GM12878 (cell line): ENCODE results near the gene BTBD9. TPM values are rescaled to one million over a fixed set of nuclear protein-coding genes. Genes with fewer than 3 reads are reported as not detected.

Experiments used
- ATAC-seq: fragments of 200-7000 bp; cut with Tn5 transposase; 3 replicates; pipeline ENCODE4 v1.9.1; 2020; ENCODE audit warnings: mild to moderate bottlenecking, moderate library complexity
- BruUV-seq: library from RNA; stranded (reverse); fragments of 400-500 nt; replicated peaks from 2 replicates; lab custom pipeline; 2021; lab: Mats Ljungman, UMichigan
- CTCF ChIA-PET: fragments of 300-600 bp; sonication (Branson Sonifier 250); formaldehyde crosslinking; extraction: SDS; loops from one replicate; lab custom pipeline; 2021; ENCODE audit warnings: inconsistent platforms; lab: Yijun Ruan, JAX
- POLR2A ChIA-PET: fragments of 350-600 bp; formaldehyde crosslinking; extraction: SDS; loops from one replicate; lab custom pipeline; 2021; ENCODE audit warnings: inconsistent platforms; lab: Charles Lee
- RAD21 ChIA-PET: fragments of 300-600 bp; sonication (Branson Sonifier 250); formaldehyde crosslinking; loops from one replicate; lab custom pipeline; 2023; ENCODE audit warnings: antibody characterized with exemption; ENCODE audit not compliant: unreplicated experiment; lab: Charles Lee
- SMC1A ChIA-PET: fragments of 300-600 bp; sonication (Branson Sonifier 250); formaldehyde crosslinking; loops from one replicate; lab custom pipeline; 2023; ENCODE audit not compliant: unreplicated experiment, uncharacterized antibody; lab: Charles Lee
- DNase-seq: peaks from one replicate; pipeline ENCODE4 v3.0.0-alpha.2; 2011; ENCODE audit warnings: low read depth, low spot score
- FAIRE-seq: peaks from 3 replicates; lab custom pipeline; 2011; peaks lifted over from hg19 to GRCh38; lab: Jason Lieb, UNC
- H2AFZ ChIP-seq: 2 replicates; pipeline ENCODE4 v1.6.0; 2011; ENCODE audit warnings: low read depth, low read length, control low read depth; ENCODE audit not compliant: control insufficient read depth
- H3K27ac ChIP-seq: 2 replicates; pipeline ENCODE4 v1.5.1; 2011; ENCODE audit warnings: control low read depth; ENCODE audit not compliant: control insufficient read depth, insufficient read depth
- H3K27me3 ChIP-seq, 2 experiments: replicated peaks in 1 of 2; 2 replicates each; pipeline versions ENCODE4 v1.6.0 to v1.6.1; 2011; ENCODE audit warnings: low read length in 1 of 2; ENCODE audit not compliant: control insufficient read depth in 2 of 2, insufficient read depth in 2 of 2
- H3K36me3 ChIP-seq, 2 experiments: 2 replicates each; pipeline ENCODE4 v1.5.1; 2011; ENCODE audit warnings: low read length in 1 of 2; ENCODE audit not compliant: control insufficient read depth in 2 of 2, insufficient read depth in 2 of 2
- H3K4me1 ChIP-seq: 2 replicates; pipeline ENCODE4 v1.6.1; 2011; ENCODE audit warnings: mild to moderate bottlenecking, low read length, moderate library complexity, mixed read lengths; ENCODE audit not compliant: control insufficient read depth, insufficient read depth
- H3K4me2 ChIP-seq: 2 replicates; pipeline ENCODE4 v1.6.0; 2011; ENCODE audit warnings: control low read depth; ENCODE audit not compliant: control insufficient read depth, insufficient read depth
- H3K4me3 ChIP-seq: fragments of 200-600 bp; sonication (generic); 2 replicates; pipeline ENCODE4 v1.5.1; 2016
- H3K79me2 ChIP-seq: 2 replicates; pipeline ENCODE4 v1.6.0; 2011; ENCODE audit warnings: low read length; ENCODE audit not compliant: control insufficient read depth, insufficient read depth
- H3K9ac ChIP-seq: 2 replicates; pipeline ENCODE4 v1.8.0; 2011; ENCODE audit warnings: low read length, control low read depth, mixed read lengths; ENCODE audit not compliant: control insufficient read depth, insufficient read depth
- H3K9me3 ChIP-seq: replicated peaks from 3 replicates; pipeline ENCODE4 v1.5.1; 2011; ENCODE audit warnings: mild to moderate bottlenecking, low read length; ENCODE audit not compliant: control insufficient read depth, insufficient read depth
- H4K20me1 ChIP-seq: 2 replicates; pipeline ENCODE4 v1.6.0; 2011; ENCODE audit not compliant: control insufficient read depth, insufficient read depth
- CBX3 ChIP-seq: fragments of 200-600 bp; sonication (generic); IDR thresholded peaks from 2 replicates; pipeline ENCODE4 v1.6.1; 2016; ENCODE audit warnings: low read depth, borderline replicate concordance
- EGR1 ChIP-seq, 2 experiments: IDR thresholded peaks; 1 replicate in 1 of 2; 2 replicates in 1 of 2; pipeline ENCODE4 v1.6.1; 2011 to 2012; ENCODE audit warnings: low read depth in 2 of 2, low read length in 2 of 2, borderline replicate concordance in 1 of 2, mild to moderate bottlenecking in 1 of 2, moderate library complexity in 1 of 2
- HCFC1 ChIP-seq: fragments of 150-350 bp; IDR thresholded peaks from 2 replicates; pipeline ENCODE4 v1.6.1; 2014; ENCODE audit warnings: low read length
- IRF4 ChIP-seq: IDR thresholded peaks from 2 replicates; pipeline ENCODE4 v1.6.1; 2011; ENCODE audit warnings: low read depth, low read length
- SMARCA5 ChIP-seq: fragments of 450-650 bp; IDR thresholded peaks from 2 replicates; pipeline ENCODE4 v1.6.1; 2017; ENCODE audit warnings: mild to moderate bottlenecking
- YBX1 ChIP-seq: fragments of 450-650 bp; IDR thresholded peaks from 2 replicates; pipeline ENCODE4 v1.6.1; 2016; ENCODE audit warnings: antibody characterized with exemption
- WGBS: methylation state at CpG from one replicate; pipeline ENCODE4 v1.1.6; 2016; ENCODE audit warnings: low lambda C conversion rate; ENCODE audit not compliant: insufficient replicate concordance, insufficient coverage; ENCODE audit errors: missing lambda C conversion rate; 5-methylcytosine and 5-hydroxymethylcytosine counted together
- in situ Hi-C: fragments of 300-500 bp; cut with MboI; formaldehyde crosslinking; loops from 9 replicates; pipeline ENCODE4 v1.14.3; 2018; ENCODE audit warnings: mixed read lengths
- intact Hi-C: fragments of 100-400 bp; cut with micrococcal nuclease; formaldehyde crosslinking; loops from one replicate; pipeline ENCODE4 v1.14.2; 2022; ENCODE audit not compliant: unreplicated experiment
- polyA plus RNA-seq, 11 experiments: library from polyadenylated mRNA; depleted of rRNA in 4 of 11; unstranded in 6 of 11; stranded (reverse) in 5 of 11; fragments of >200 nt; fragmentation: Nextera tagmentation in 4 of 11; fragmentation: Illumina TruSeq in 1 of 11; extraction: Ambion mirVana in 4 of 11; extraction: Trizol in 1 of 11; gene quantifications; 1 replicate in 1 of 11; 2 replicates in 10 of 11; pipeline versions ENCODE4 v1.2.1 to v1.2.3, GENCODE V29; 2011 to 2016; ENCODE audit warnings: inconsistent platforms in 2 of 11, missing spikeins in 2 of 11, low read depth in 1 of 11
- total RNA-seq, 4 experiments: library from RNA; depleted of rRNA in 3 of 4; stranded (reverse); fragments of >200 nt in 3 of 4; fragmentation: Illumina TruSeq in 1 of 4; extraction: Trizol in 1 of 4; gene quantifications; 2 replicates each; pipeline versions ENCODE4 v1.2.1 to v1.2.3, GENCODE V29; 2013 to 2021

BTBD9 gene
- total and polyA plus RNA-seq, 10 of the 15 experiments (the other 5 are each of a cell fraction or from before 2014, with no cell fraction given): 0.22 to 8.6 (median 4.6) TPM

DNA sequence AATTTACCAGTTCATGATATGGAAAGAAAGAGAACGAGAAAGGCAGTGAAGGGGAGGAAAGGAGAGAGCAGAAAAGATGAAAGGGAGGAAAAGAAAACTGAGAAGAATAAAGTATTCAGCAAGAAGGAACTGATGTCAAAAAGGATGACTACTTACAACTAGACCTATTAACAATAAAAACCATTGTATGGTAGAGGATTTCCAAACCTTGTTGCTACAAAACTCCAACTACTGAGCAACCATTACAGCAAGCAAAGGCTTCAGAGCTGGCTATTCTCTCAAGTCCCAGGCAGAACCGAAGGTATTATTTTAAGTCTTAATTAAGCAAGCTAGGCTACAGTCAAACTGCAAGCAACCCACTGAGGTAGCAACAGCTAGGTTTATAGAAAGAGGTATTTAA is 142.2 kb downstream of the BTBD9 start:
- 65% methylated on average over 2 of the region's 2 CpGs for WGBS
- ChIA-PET CTCF (interaction anchor here (0.9 to 5.4 kb wide), 8 partner anchors 8 to 793 kb away, joined by 3 to 67 read pairs (median 3); no protein-coding TSS in a partner anchor), RAD21 (interaction anchor here (1.1 to 2.1 kb wide), 2 partner anchors 73 kb away, joined by 4 to 9 read pairs; no protein-coding TSS in a partner anchor), SMC1A (interaction anchor here (0.7 to 5.2 kb wide), 4 partner anchors 16 to 363 kb away, joined by 3 to 33 read pairs (median 4); no protein-coding TSS in a partner anchor), POLR2A (interaction anchor here (0.7 kb wide), 1 partner anchor 9 kb away, joined by 6 read pairs; no protein-coding TSS in a partner anchor)
- Histone ChIP-seq H3K4me2 (no peak overlapping the region), H2AFZ (no peak overlapping the region), H3K4me3 (no peak overlapping the region), H4K20me1 (no peaks in the 10 kb centered on the region), H3K27ac (no peak overlapping the region), H3K9me3 (no peaks in the 10 kb centered on the region), H3K4me1 (0 out of 2 replicates have a peak, but pooled peaks cover 6% of the 10 kb centered on the region), H3K27me3 (no peaks in the 10 kb centered on the region), H3K9ac (no peak overlapping the region), H3K79me2 (no peaks in the 10 kb centered on the region), H3K36me3 (no peaks in the 10 kb centered on the region)
- no peak for ATAC-seq
- in situ Hi-C loops: loop anchor here (10.0 kb wide), 1 partner anchor 713 kb away; no protein-coding TSS in a partner anchor
- BruUV-seq: no TSS peak
- no peak for FAIRE-seq
- intact Hi-C loops: loop anchor here (10.0 kb wide), 1 partner anchor 323 kb away; no protein-coding TSS in a partner anchor
- DNase-seq: no peak
- TF ChIP-seq CBX3 (no peak), IRF4 (no peak), HCFC1 (no peak), SMARCA5 (no peak), YBX1 (no peak), EGR1 (IDR thresholded peaks at IDR 0.05; ENCODE audit: borderline replicate concordance in 1 of 2, low read depth in 2 of 2, low read length in 2 of 2) (no peak)
